GM19395 (cell line): ENCODE results near the gene FHIT.

Experiments
- ATAC-seq: cut with Tn5 transposase; IDR thresholded peaks from one replicate; pipeline ENCODE4 v1.9.1; 2021; ENCODE audit warnings: mild to moderate bottlenecking, moderate library complexity; ENCODE audit not compliant: unreplicated experiment

Gene FHIT

GRCh38 chr3:60202052-60202726 lies 1049.1 kb downstream of the FHIT start:
- ATAC-seq, result no peak

GRCh38 chr3:60199306-60199705 lies 1051.9 kb downstream of the FHIT start:
- ATAC-seq, result no peak

GRCh38 chr3:60198179-60198720 lies 1053.0 kb downstream of the FHIT start:
- ATAC-seq, result no peak

- no peak for ATAC-seq
Measured at GRCh38 chr3:60192297-60193114, 1058.7 kb downstream of the FHIT start.

- no peak for ATAC-seq
Measured at GRCh38 chr3:60190073-60190472, 1061.2 kb downstream of the FHIT start.

GRCh38 chr3:60189304-60189703 lies 1061.9 kb downstream of the FHIT start:
- no peak for ATAC-seq

GRCh38 chr3:60188803-60189202 lies 1062.4 kb downstream of the FHIT start:
- no peak for ATAC-seq

GRCh38 chr3:60187343-60187742 lies 1063.9 kb downstream of the FHIT start:
- ATAC-seq, result no peak

GRCh38 chr3:60186359-60186758 lies 1064.9 kb downstream of the FHIT start:
- no peak for ATAC-seq

GRCh38 chr3:60185161-60185560 lies 1066.1 kb downstream of the FHIT start:
- ATAC-seq, result no peak

GRCh38 chr3:60182697-60183096 lies 1068.6 kb downstream of the FHIT start:
- ATAC-seq, result no peak

GRCh38 chr3:60178931-60179653 lies 1072.2 kb downstream of the FHIT start:
- no peak for ATAC-seq

GRCh38 chr3:60177726-60178125 lies 1073.5 kb downstream of the FHIT start:
- ATAC-seq, result no peak

- ATAC-seq, result no peak
Measured at GRCh38 chr3:60176614-60177013, 1074.6 kb downstream of the FHIT start.

- no peak for ATAC-seq
Measured at GRCh38 chr3:60175680-60176079, 1075.6 kb downstream of the FHIT start.

GRCh38 chr3:60169755-60170154 lies 1081.5 kb downstream of the FHIT start:
- no peak for ATAC-seq

GRCh38 chr3:60167186-60167585 lies 1084.1 kb downstream of the FHIT start:
- no peak for ATAC-seq

GRCh38 chr3:60160822-60161748 lies 1090.2 kb downstream of the FHIT start:
- ATAC-seq, result no peak

GRCh38 chr3:60160111-60160821 lies 1091.0 kb downstream of the FHIT start:
- ATAC-seq, result no peak

- ATAC-seq, result no peak
Measured at GRCh38 chr3:60158035-60158434, 1093.2 kb downstream of the FHIT start.
